Left ventricle myocardium inferior (tissue), 1 donor: ENCODE measurements around the gene CHMP1B. TPM values are rescaled to one million over a fixed set of nuclear protein-coding genes. Genes with fewer than 3 reads are reported as not detected.

Source experiments
- DNase-seq: peaks from one replicate; pipeline ENCODE4 v3.0.0-alpha.2; 2020
- H3K27ac ChIP-seq: fragments of 200-600 bp; replicated peaks from 2 replicates; pipeline ENCODE4 v1.8.0; 2021
- H3K27me3 ChIP-seq: fragments of 200-600 bp; 2 replicates; pipeline ENCODE4 v1.8.0; 2021; ENCODE audit warnings: low read depth
- H3K36me3 ChIP-seq: fragments of 200-600 bp; 2 replicates; pipeline ENCODE4 v1.8.0; 2021
- H3K4me1 ChIP-seq: fragments of 200-600 bp; 2 replicates; pipeline ENCODE4 v1.8.0; 2021
- H3K4me3 ChIP-seq: fragments of 200-600 bp; 2 replicates; pipeline ENCODE4 v1.8.0; 2021; ENCODE audit warnings: mild to moderate bottlenecking, moderate library complexity
- H3K9me3 ChIP-seq: fragments of 200-600 bp; replicated peaks from 2 replicates; pipeline ENCODE4 v1.8.0; 2021
- CTCF ChIP-seq: fragments of 200-600 bp; IDR thresholded peaks from 2 replicates; pipeline ENCODE4 v1.8.0; 2021; ENCODE audit warnings: antibody characterized with exemption, mild to moderate bottlenecking, borderline replicate concordance
- intact Hi-C: fragments of 100-400 bp; cut with micrococcal nuclease; formaldehyde crosslinking; loops from one replicate; pipeline ENCODE4 v1.11.0; 2022
- total RNA-seq: library from RNA; stranded (reverse); fragmentation: NEBNext Ultra II Directional; extraction: Animal tissue kit (Norgen Biotek cat#: 25700); gene quantifications from one replicate; pipeline ENCODE4 v1.2.1, GENCODE V29; 2021
- donor health status: DM: no; HTN: yes; CAD: no; lungs with severe emphysema.

CHMP1B gene
- total RNA-seq, 1 donor from 2014 or later = 30.4 TPM

GRCh38 chr18:11823545-11823944 is 27.7 kb upstream of the CHMP1B start:
- no peak overlapping the region for H3K27ac ChIP-seq
- intact Hi-C loops = no loop called here
- H3K27me3 ChIP-seq = no peaks in the 10 kb centered on the region
- H3K9me3 ChIP-seq = peaks cover 7% of the 10 kb centered on the region
- H3K4me3 ChIP-seq = no peak overlapping the region
- H3K4me1 ChIP-seq = no peaks in the 10 kb centered on the region
- H3K36me3 ChIP-seq = no peaks in the 10 kb centered on the region
- no peak for TF ChIP-seq CTCF
- no peak for DNase-seq

- Histone ChIP-seq H3K4me3 (no peak overlapping the region), H3K4me1 (no peaks in the 10 kb centered on the region), H3K27me3 (no peaks in the 10 kb centered on the region), H3K36me3 (no peaks in the 10 kb centered on the region), H3K9me3 (no peaks in the 10 kb centered on the region), H3K27ac (no peak overlapping the region)
- no peak for DNase-seq
- intact Hi-C loops = no loop called here
- no peak for TF ChIP-seq CTCF
These were observed 24.4 kb upstream of the CHMP1B start for GRCh38 chr18:11826836-11827235.

GRCh38 chr18:11828786-11829432 is 22.3 kb upstream of the CHMP1B start:
- no peak overlapping the region for H3K27ac ChIP-seq
- no peak for TF ChIP-seq CTCF
- no peak overlapping the region for H3K4me3 ChIP-seq
- no peaks in the 10 kb centered on the region for H3K4me1 ChIP-seq
- H3K36me3 ChIP-seq = no peaks in the 10 kb centered on the region
- H3K27me3 ChIP-seq = no peaks in the 10 kb centered on the region
- H3K9me3 ChIP-seq = no peaks in the 10 kb centered on the region
- intact Hi-C loops = no loop called here
- DNase-seq = no peak

DNA sequence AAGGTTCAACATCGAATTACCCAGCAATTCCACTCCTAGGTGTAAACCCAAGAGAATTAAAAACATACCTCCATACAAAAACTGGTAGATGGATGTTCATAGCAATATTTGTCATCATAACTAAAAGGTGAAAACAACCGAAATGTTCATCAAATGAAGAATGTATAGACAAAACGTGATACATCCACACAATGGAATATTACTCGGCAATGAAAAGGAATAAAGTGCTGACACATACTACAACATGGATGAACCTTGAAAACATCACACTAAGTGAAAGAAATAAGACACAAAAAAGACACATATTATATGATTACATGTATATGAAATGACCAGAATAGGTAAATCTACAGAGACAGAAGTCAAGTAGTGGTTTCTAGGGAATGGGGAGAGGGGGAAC is 20.6 kb upstream of the CHMP1B start:
- H3K36me3 ChIP-seq = no peaks in the 10 kb centered on the region
- H3K9me3 ChIP-seq = no peaks in the 10 kb centered on the region
- H3K4me3 ChIP-seq = no peak overlapping the region
- intact Hi-C loops = no loop called here
- no peaks in the 10 kb centered on the region for H3K4me1 ChIP-seq
- DNase-seq = no peak
- no peak for TF ChIP-seq CTCF
- H3K27me3 ChIP-seq = no peaks in the 10 kb centered on the region
- H3K27ac ChIP-seq = no peak overlapping the region

GRCh38 chr18:11831921-11832320 is 19.3 kb upstream of the CHMP1B start:
- intact Hi-C loops = no loop called here
- H3K27me3 ChIP-seq = no peaks in the 10 kb centered on the region
- H3K9me3 ChIP-seq = no peaks in the 10 kb centered on the region
- no peaks in the 10 kb centered on the region for H3K36me3 ChIP-seq
- no peak overlapping the region for H3K4me3 ChIP-seq
- no peak for DNase-seq
- no peak for TF ChIP-seq CTCF
- no peaks in the 10 kb centered on the region for H3K4me1 ChIP-seq
- no peak overlapping the region for H3K27ac ChIP-seq

DNA sequence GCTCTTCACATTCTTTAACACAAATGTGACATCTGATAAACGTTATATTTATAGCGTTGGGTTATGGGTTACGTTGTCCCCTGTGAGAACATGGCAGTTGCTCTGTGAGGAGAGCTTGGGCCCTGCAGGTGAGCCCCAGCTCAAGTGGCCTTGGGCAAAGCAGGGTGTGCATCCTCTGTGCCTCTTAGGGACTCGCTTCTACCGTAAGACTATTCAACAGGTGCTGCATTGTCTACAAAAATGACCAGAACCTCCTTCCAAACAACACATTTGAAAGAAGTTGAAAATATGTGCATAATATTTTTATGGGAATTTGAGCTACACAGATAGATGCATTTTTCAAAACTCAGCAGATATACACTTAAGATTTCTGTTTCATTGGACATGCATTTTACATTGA is 16.4 kb upstream of the CHMP1B start:
- H3K4me3 ChIP-seq = no peak overlapping the region
- DNase-seq = no peak
- H3K36me3 ChIP-seq = no peaks in the 10 kb centered on the region
- H3K4me1 ChIP-seq = no peaks in the 10 kb centered on the region
- no peak for TF ChIP-seq CTCF
- no peaks in the 10 kb centered on the region for H3K9me3 ChIP-seq
- no peaks in the 10 kb centered on the region for H3K27me3 ChIP-seq
- intact Hi-C loops = no loop called here
- H3K27ac ChIP-seq = no peak overlapping the region
